ENCODE measurements around the gene HMOX2.

Gene HMOX2

DNA sequence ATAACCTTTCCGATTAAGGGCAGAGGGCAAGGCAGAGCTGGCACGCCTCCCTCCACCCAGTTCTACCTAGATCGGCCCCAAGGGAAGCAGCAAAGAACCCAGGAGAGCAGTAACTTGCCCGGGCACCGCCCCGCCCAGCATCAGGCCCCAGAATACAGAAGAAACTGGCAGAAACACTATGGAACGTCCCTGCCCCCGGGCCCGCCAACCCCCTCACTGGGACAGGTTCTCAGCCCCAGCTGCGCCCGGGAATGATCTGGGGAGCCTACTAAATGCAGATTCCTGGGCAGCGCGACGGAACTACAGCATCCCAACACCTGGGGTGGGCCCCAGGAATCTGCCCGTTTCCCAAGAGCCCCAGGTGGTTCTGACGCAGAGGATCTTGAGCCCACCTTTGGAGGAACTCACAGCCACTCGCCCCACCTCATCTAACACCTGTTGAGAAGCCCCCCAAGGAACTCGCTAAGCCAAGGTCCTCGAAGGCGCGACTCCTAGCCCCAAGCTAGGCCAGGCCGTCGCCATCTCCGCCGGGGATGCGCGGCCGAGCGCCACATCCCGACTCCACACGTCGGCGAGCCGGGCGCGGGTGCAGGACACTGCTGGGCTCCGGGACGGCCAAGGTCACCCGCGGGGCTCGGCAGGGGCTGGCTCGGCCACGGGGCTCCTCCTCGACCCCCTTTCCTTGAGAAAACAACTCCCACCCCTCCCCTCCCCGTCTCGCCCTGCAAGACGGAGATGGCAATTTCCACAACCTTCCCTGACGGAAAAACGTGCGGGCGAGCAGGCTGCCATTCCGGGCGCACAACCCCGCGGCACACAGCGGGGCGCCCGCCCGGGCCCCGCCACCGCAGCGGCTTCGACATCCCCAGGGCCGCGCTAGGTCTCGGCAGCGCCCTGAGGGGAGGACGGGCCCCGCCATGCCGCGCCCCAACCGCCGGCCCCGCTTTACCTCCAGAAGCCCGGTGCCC is 61.5 kb downstream of the HMOX2 start:
- peaks cover 32% of the 10 kb centered on the region for H3K27me3 ChIP-seq (ENCODE audit: control insufficient read depth, low read length)
- no peaks in the 10 kb centered on the region for H3K9me2 ChIP-seq (replicated peaks; ENCODE audit: control insufficient read depth, low read length)
- H3K4me2 ChIP-seq (ENCODE audit: low read length), result peak overlapping the region; percentile 75
- H4K20me1 ChIP-seq (ENCODE audit: control insufficient read depth, insufficient read depth, low read depth, low read length), result no peaks in the 10 kb centered on the region
- no peaks in the 10 kb centered on the region for H3K79me2 ChIP-seq (ENCODE audit: control insufficient read depth, low read length)
- H3K36me3 ChIP-seq (ENCODE audit: control insufficient read depth, low read length), result no peaks in the 10 kb centered on the region
- peak overlapping the region; percentile 73; the same call in 1 of the 2 replicates for H3K4me3 ChIP-seq (ENCODE audit: low read length)
- TF ChIP-seq EZH2phosphoT487 (IDR thresholded peaks at IDR 0.05; ENCODE audit: borderline replicate concordance, low read length), result no peak
- TF ChIP-seq, protein P1, sequence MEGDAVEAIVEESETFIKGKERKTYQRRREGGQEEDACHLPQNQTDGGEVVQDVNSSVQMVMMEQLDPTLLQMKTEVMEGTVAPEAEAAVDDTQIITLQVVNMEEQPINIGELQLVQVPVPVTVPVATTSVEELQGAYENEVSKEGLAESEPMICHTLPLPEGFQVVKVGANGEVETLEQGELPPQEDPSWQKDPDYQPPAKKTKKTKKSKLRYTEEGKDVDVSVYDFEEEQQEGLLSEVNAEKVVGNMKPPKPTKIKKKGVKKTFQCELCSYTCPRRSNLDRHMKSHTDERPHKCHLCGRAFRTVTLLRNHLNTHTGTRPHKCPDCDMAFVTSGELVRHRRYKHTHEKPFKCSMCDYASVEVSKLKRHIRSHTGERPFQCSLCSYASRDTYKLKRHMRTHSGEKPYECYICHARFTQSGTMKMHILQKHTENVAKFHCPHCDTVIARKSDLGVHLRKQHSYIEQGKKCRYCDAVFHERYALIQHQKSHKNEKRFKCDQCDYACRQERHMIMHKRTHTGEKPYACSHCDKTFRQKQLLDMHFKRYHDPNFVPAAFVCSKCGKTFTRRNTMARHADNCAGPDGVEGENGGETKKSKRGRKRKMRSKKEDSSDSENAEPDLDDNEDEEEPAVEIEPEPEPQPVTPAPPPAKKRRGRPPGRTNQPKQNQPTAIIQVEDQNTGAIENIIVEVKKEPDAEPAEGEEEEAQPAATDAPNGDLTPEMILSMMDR (IDR thresholded peaks at IDR 0.05; ENCODE audit: low read depth, low read length, poor library complexity, severe bottlenecking), result no peak
- peaks cover 14% of the 10 kb centered on the region for H3K9me3 ChIP-seq (ENCODE audit: control insufficient read depth, insufficient read depth, low read length)
- H3F3A ChIP-seq (ENCODE audit: control insufficient read depth, insufficient read depth), result no peaks in the 10 kb centered on the region
- no peak overlapping the region for H3K27ac ChIP-seq (ENCODE audit: low read depth, low read length)
- H3K4me1 ChIP-seq (ENCODE audit: control insufficient read depth, low read length), result peaks cover 8% of the 10 kb centered on the region

DNA sequence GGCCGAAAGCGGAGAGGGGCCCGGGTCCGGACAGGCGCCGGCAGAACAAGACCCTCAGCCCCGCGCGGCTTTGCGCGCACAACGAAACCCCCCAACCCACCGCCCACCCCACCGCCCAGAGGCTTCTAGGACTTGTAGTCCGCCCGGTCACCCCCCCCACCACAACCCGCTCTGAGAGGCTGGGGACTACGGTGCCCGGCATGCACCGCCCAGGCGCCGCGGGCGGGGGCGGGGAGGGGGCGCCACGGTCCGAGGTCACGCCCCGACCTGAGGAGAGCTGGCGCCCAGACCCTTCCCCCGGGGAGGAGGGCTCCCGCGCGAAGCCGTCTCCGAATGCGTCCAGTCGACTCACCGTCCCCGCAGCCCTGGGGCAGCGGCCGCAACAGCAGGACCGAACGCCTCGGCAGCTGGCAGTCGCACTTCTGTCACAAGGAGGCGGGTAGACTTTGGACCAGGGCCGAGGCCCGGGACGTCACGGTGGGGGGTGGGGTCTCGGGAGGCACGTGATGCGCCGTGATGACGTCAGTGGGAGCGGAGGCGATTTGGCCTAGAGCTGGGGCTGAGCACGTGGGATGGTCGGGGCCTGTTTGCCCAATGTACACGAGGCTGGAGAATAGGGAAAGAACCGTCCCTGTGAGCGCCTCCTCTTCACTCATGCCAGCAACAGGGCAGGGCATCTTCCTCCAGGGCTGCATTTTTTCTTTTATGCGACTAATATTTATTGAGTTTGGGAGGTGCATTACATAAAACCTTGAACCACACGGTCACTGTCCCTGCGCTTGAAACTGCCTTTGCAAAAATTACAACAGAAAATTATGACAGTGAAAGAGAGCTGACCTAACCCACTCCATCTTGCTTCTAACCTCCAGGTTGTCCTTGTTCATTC is 62.4 kb downstream of the HMOX2 start, which contains the start of gene CDIP1:
CDIP1 (minus strand) TSS at position 424 of the 886 bp plus-strand sequence. CDS start 24,643 bp downstream, outside the sequence.
- TF ChIP-seq, protein P1 (IDR thresholded peaks at IDR 0.05; ENCODE audit: low read depth, low read length, poor library complexity, severe bottlenecking), result no peak
- TF ChIP-seq EZH2phosphoT487 (IDR thresholded peaks at IDR 0.05; ENCODE audit: borderline replicate concordance, low read length), result no peak
- Histone ChIP-seq H3K4me1 (ENCODE audit: control insufficient read depth, low read length) (peaks cover 8% of the 10 kb centered on the region), H3K9me2 (replicated peaks; ENCODE audit: control insufficient read depth, low read length) (no peaks in the 10 kb centered on the region), H3K4me2 (ENCODE audit: low read length) (peak within 1 kb of the TSS; percentile 75), H3K4me3 (ENCODE audit: low read length) (peak within 1 kb of the TSS; percentile 73), H3F3A (ENCODE audit: control insufficient read depth, insufficient read depth) (no peaks in the 10 kb centered on the region), H3K36me3 (ENCODE audit: control insufficient read depth, low read length) (no peaks in the 10 kb centered on the region), H3K9me3 (ENCODE audit: control insufficient read depth, insufficient read depth, low read length) (peaks cover 14% of the 10 kb centered on the region), H3K27ac (ENCODE audit: low read depth, low read length) (no peak within 1 kb of the TSS), H4K20me1 (ENCODE audit: control insufficient read depth, insufficient read depth, low read depth, low read length) (no peaks in the 10 kb centered on the region), H3K27me3 (ENCODE audit: control insufficient read depth, low read length) (peaks cover 32% of the 10 kb centered on the region), H3K79me2 (ENCODE audit: control insufficient read depth, low read length) (no peaks in the 10 kb centered on the region)

DNA sequence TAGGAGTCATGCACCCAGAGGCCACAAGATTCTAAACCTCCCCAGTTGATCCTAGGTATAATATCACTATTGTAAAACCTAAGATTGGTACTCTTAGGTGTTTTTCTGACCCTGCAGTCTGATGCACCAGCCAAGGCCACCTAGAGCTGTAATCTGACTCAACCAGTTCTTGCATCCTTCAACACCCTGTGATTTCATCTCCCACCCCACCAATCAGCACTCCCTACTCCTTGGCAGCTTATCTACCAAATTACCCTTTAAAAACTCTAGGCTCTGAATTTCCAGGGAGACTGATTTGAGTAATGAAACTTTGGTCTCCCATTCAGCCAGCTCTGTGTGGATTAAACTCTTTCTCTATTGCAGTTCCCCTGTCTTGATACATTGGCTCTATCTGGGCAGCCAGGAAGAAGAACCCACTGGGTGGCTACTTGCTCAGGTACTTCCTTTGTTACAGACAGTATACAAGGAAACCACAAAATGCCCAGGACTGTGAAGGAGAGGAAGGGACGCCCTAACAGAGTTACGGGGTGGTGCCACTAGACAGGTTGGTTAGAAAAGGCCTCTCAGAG is 63.6 kb downstream of the HMOX2 start:
- H3F3A ChIP-seq (ENCODE audit: control insufficient read depth, insufficient read depth), result no peaks in the 10 kb centered on the region
- no peaks in the 10 kb centered on the region for H4K20me1 ChIP-seq (ENCODE audit: control insufficient read depth, insufficient read depth, low read depth, low read length)
- no peaks in the 10 kb centered on the region for H3K36me3 ChIP-seq (ENCODE audit: control insufficient read depth, low read length)
- no peak overlapping the region for H3K4me2 ChIP-seq (ENCODE audit: low read length)
- H3K4me3 ChIP-seq (ENCODE audit: low read length), result no peak overlapping the region
- H3K27ac ChIP-seq (ENCODE audit: low read depth, low read length), result no peak overlapping the region
- TF ChIP-seq, protein P1 (IDR thresholded peaks at IDR 0.05; ENCODE audit: low read depth, low read length, poor library complexity, severe bottlenecking), result no peak
- no peak for TF ChIP-seq EZH2phosphoT487 (IDR thresholded peaks at IDR 0.05; ENCODE audit: borderline replicate concordance, low read length)
- H3K79me2 ChIP-seq (ENCODE audit: control insufficient read depth, low read length), result no peaks in the 10 kb centered on the region
- H3K4me1 ChIP-seq (ENCODE audit: control insufficient read depth, low read length), result peaks cover 13% of the 10 kb centered on the region
- peaks cover 32% of the 10 kb centered on the region for H3K27me3 ChIP-seq (ENCODE audit: control insufficient read depth, low read length)
- peaks cover 14% of the 10 kb centered on the region for H3K9me3 ChIP-seq (ENCODE audit: control insufficient read depth, insufficient read depth, low read length)
- H3K9me2 ChIP-seq (replicated peaks; ENCODE audit: control insufficient read depth, low read length), result no peaks in the 10 kb centered on the region
